ENCODE measurements around the gene ANXA2. TPM values are rescaled to one million over a fixed set of nuclear protein-coding genes. Genes with fewer than 3 reads are reported as not detected.

Gene ANXA2
- total and polyA plus RNA-seq, 4 donors = 851 to 1,294 (median 1,171) TPM

- Histone ChIP-seq H3K9ac (ENCODE audit: insufficient read depth in 1 of 2, low read length in 2 of 2) (no peak overlapping the region), H3K4me1 (ENCODE audit: control insufficient read depth in 5 of 5, insufficient read depth in 5 of 5, low read length in 5 of 5) (peaks cover 0 to 14% (median 0%) of the 10 kb centered on the region in 5 donors), H3K4me3 (no peak overlapping the region), H3K27ac (ENCODE audit: low read depth in 1 of 2, low read length in 1 of 2) (no peak overlapping the region), H3K27me3 (ENCODE audit: control insufficient read depth in 3 of 3, insufficient read depth in 3 of 3, low read length in 2 of 3) (no peaks in the 10 kb centered on the region), H3K9me3 (ENCODE audit: control insufficient read depth in 4 of 4, insufficient read depth in 3 of 4, low read length in 3 of 4) (no peaks in the 10 kb centered on the region), H3K36me3 (ENCODE audit: control insufficient read depth in 4 of 4, insufficient read depth in 4 of 4, low read length in 4 of 4) (peaks cover 0 to 5% (median 3%) of the 10 kb centered on the region in 4 donors)
- TF ChIP-seq, protein P1, sequence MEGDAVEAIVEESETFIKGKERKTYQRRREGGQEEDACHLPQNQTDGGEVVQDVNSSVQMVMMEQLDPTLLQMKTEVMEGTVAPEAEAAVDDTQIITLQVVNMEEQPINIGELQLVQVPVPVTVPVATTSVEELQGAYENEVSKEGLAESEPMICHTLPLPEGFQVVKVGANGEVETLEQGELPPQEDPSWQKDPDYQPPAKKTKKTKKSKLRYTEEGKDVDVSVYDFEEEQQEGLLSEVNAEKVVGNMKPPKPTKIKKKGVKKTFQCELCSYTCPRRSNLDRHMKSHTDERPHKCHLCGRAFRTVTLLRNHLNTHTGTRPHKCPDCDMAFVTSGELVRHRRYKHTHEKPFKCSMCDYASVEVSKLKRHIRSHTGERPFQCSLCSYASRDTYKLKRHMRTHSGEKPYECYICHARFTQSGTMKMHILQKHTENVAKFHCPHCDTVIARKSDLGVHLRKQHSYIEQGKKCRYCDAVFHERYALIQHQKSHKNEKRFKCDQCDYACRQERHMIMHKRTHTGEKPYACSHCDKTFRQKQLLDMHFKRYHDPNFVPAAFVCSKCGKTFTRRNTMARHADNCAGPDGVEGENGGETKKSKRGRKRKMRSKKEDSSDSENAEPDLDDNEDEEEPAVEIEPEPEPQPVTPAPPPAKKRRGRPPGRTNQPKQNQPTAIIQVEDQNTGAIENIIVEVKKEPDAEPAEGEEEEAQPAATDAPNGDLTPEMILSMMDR (IDR thresholded peaks at IDR 0.05; ENCODE audit: control extremely low read depth, extremely low read depth) = no peak
- whole genome bisulfite sequencing, 2 donors = 71 to 87% methylated on average over 3 of the region's 3 CpGs
- DNase-seq (no peak), ATAC-seq (ENCODE audit: insufficient read depth, low FRiP score) (no peak)
Measured at GRCh38 chr15:60418096-60418495, 20.3 kb upstream of the ANXA2 start.

GRCh38 chr15:60417112-60417511 lies 19.3 kb upstream of the ANXA2 start:
- ATAC-seq (ENCODE audit: insufficient read depth, low FRiP score) (no peak), DNase-seq (no peak)
- Histone ChIP-seq H3K9me3 (ENCODE audit: control insufficient read depth in 4 of 4, insufficient read depth in 3 of 4, low read length in 3 of 4) (no peaks in the 10 kb centered on the region), H3K9ac (ENCODE audit: insufficient read depth in 1 of 2, low read length in 2 of 2) (no peak overlapping the region), H3K36me3 (ENCODE audit: control insufficient read depth in 4 of 4, insufficient read depth in 4 of 4, low read length in 4 of 4) (peaks cover 0 to 2% (median under 1%) of the 10 kb centered on the region in 4 donors), H3K4me1 (ENCODE audit: control insufficient read depth in 5 of 5, insufficient read depth in 5 of 5, low read length in 5 of 5) (peaks cover 0 to 11% (median 0%) of the 10 kb centered on the region in 5 donors), H3K4me3 (no peak overlapping the region), H3K27me3 (ENCODE audit: control insufficient read depth in 3 of 3, insufficient read depth in 3 of 3, low read length in 2 of 3) (no peaks in the 10 kb centered on the region), H3K27ac (ENCODE audit: low read depth in 1 of 2, low read length in 1 of 2) (no peak overlapping the region)
- TF ChIP-seq, protein P1 (IDR thresholded peaks at IDR 0.05; ENCODE audit: control extremely low read depth, extremely low read depth) = no peak
- WGBS, 2 donors = 98 to 99% methylated on average over 4 of the region's 4 CpGs

DNA sequence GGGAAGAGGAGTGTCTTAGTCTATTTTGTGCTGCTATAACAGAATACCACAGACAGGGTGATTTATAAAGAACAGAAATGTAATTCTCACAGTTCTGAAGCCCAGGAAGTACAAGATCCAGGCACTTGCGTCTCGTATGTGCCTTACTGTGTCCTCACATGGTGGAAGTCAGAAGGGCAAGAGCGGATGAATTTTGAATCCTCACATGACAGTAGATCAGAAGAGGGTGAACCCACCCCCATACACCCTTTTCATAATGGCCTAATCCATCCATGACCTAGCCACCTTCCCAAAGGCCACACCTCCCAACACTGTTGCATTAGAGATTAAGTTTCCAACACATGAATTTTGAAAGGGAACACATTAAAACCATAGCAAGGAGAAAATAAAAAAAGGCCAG lies 18.7 kb upstream of the ANXA2 start:
- ATAC-seq (ENCODE audit: insufficient read depth, low FRiP score) (no peak), DNase-seq (no peak)
- Histone ChIP-seq H3K27me3 (ENCODE audit: control insufficient read depth in 3 of 3, insufficient read depth in 3 of 3, low read length in 2 of 3) (no peaks in the 10 kb centered on the region), H3K9ac (ENCODE audit: insufficient read depth in 1 of 2, low read length in 2 of 2) (no peak overlapping the region), H3K4me1 (ENCODE audit: control insufficient read depth in 5 of 5, insufficient read depth in 5 of 5, low read length in 5 of 5) (peaks cover 0 to 17% (median 0%) of the 10 kb centered on the region in 5 donors), H3K4me3 (no peak overlapping the region), H3K9me3 (ENCODE audit: control insufficient read depth in 4 of 4, insufficient read depth in 3 of 4, low read length in 3 of 4) (no peaks in the 10 kb centered on the region), H3K36me3 (ENCODE audit: control insufficient read depth in 4 of 4, insufficient read depth in 4 of 4, low read length in 4 of 4) (no peaks in the 10 kb centered on the region), H3K27ac (ENCODE audit: low read depth in 1 of 2, low read length in 1 of 2) (no peak overlapping the region)
- TF ChIP-seq, protein P1 (IDR thresholded peaks at IDR 0.05; ENCODE audit: control extremely low read depth, extremely low read depth) = no peak
- 96% methylated on average over 3 of the region's 3 CpGs for WGBS, 2 donors
